Transverse colon (tissue), 4 donors: ENCODE results near the gene CNOT6L. TPM values are rescaled to one million over a fixed set of nuclear protein-coding genes. Genes with fewer than 3 reads are reported as not detected.
"Not testable (repeated sequence)": the region's sequence is repeated elsewhere in the genome, so short reads cannot be mapped to it uniquely, and the experiment has no call there.

ENCODE experiments used
- DNase-seq: peaks from one replicate; pipeline ENCODE4 v3.0.0-alpha.2; 2019
- H3K27ac ChIP-seq, 4 donors: fragments of 200-600 bp; sonication (generic); 2 replicates each; pipeline ENCODE4 v1.5.1; 2016 to 2018; ENCODE audit warnings: inconsistent platforms in 4 of 4
- H3K27me3 ChIP-seq: fragments of 200-600 bp; sonication (generic); 2 replicates; pipeline ENCODE4 v1.5.1; 2017; ENCODE audit warnings: inconsistent platforms
- H3K36me3 ChIP-seq, 4 donors: fragments of 200-600 bp; sonication (generic); 2 replicates each; pipeline ENCODE4 v1.5.1; 2017 to 2019; ENCODE audit warnings: inconsistent platforms in 4 of 4
- H3K4me1 ChIP-seq, 4 donors: fragments of 200-600 bp; sonication (generic); 2 replicates each; pipeline ENCODE4 v1.5.1; 2017 to 2020; ENCODE audit warnings: inconsistent platforms in 4 of 4
- H3K4me3 ChIP-seq, 4 donors: fragments of 200-600 bp; sonication (generic); 1 replicate in 1 of 4; 2 replicates in 3 of 4; pipeline versions ENCODE4 v1.5.1 to v1.6.1; 2017 to 2019; ENCODE audit warnings: inconsistent platforms in 4 of 4
- H3K9me3 ChIP-seq, 2 donors: fragments of 200-600 bp; sonication (generic); 2 replicates each; pipeline ENCODE4 v1.5.1; 2017 to 2019; ENCODE audit warnings: inconsistent platforms in 2 of 2
- CTCF ChIP-seq, 5 experiments: fragments of 200-600 bp in 3 of 5; fragments of 450-650 bp in 2 of 5; sonication (generic) in 3 of 5; IDR thresholded peaks; 1 replicate in 2 of 5; 2 replicates in 3 of 5; pipeline ENCODE4 v1.5.1; 2016 to 2017; ENCODE audit warnings: antibody characterized with exemption in 5 of 5, inconsistent platforms in 3 of 5, mild to moderate bottlenecking in 2 of 5, moderate library complexity in 1 of 5
- EP300 ChIP-seq: sonication (generic); formaldehyde crosslinking; IDR thresholded peaks from one replicate; pipeline ENCODE4 v1.6.1; 2017; ENCODE audit warnings: antibody characterized with exemption, low read depth
- POLR2A ChIP-seq: fragments of 450-650 bp; IDR thresholded peaks from one replicate; pipeline ENCODE4 v1.6.1; 2016; ENCODE audit warnings: antibody characterized with exemption, mild to moderate bottlenecking, moderate library complexity
- POLR2AphosphoS5 ChIP-seq, 3 donors: sonication (generic); formaldehyde crosslinking; IDR thresholded peaks; one replicate each; pipeline ENCODE4 v1.6.1; 2016; ENCODE audit warnings: antibody characterized with exemption in 3 of 3
- WGBS, 2 donors: methylation state at CpG; one replicate each; pipeline ENCODE4 v1.1.5; 2018; ENCODE audit warnings: low coverage in 1 of 2; 5-methylcytosine and 5-hydroxymethylcytosine counted together
- in situ Hi-C, 4 donors: fragments of 200-750 bp; cut with MboI; loops; one replicate each; pipeline versions ENCODE4 v1.15.0 to v1.15.1; 2017; ENCODE audit warnings: low sequenced_read_pairs in 3 of 4, low pct_ligation_motif_present in 1 of 4, low pct_unique_long_range_greater_than_20kb in 1 of 4
- intact Hi-C: fragments of 100-400 bp; cut with DNase I; formaldehyde crosslinking; loops from one replicate; pipeline ENCODE4 v1.15.1; 2023; ENCODE audit warnings: low total_unique reads
- total RNA-seq, 4 donors: library from RNA; depleted of rRNA; stranded (reverse); fragments of >200 nt; gene quantifications; one replicate each; pipeline ENCODE4 v1.1.0, GENCODE V29; 2016

Gene CNOT6L
- total RNA-seq, 4 donors from 2014 or later = 2.2 to 30.5 (median 14.9) TPM

- intact Hi-C loops = no loop called here
- in situ Hi-C loops = no loop called here
- Histone ChIP-seq H3K4me3 (no peak overlapping the region), H3K27me3 (no peaks in the 10 kb centered on the region), H3K27ac (no peak overlapping the region), H3K4me1 (peaks cover 0 to 3% (median 0%) of the 10 kb centered on the region in 4 donors), H3K36me3 (peaks cover 0 to 17% (median 4%) of the 10 kb centered on the region in 4 donors), H3K9me3 (no peaks in the 10 kb centered on the region)
- no peak for DNase-seq
- TF ChIP-seq EP300 (no peak), CTCF (IDR thresholded peaks at IDR 0.05) (no peak), POLR2A (no peak), POLR2AphosphoS5 (IDR thresholded peaks at IDR 0.05) (no peak)
- WGBS, 2 donors = 73 to 100% methylated on average over 1 of the region's 1 CpG
These were observed 87.5 kb downstream of the CNOT6L start for GRCh38 chr4:77731656-77732055.

GRCh38 chr4:77728420-77728819 lies 90.7 kb downstream of the CNOT6L start:
- Histone ChIP-seq H3K27ac (no peak overlapping the region), H3K9me3 (no peaks in the 10 kb centered on the region), H3K27me3 (no peaks in the 10 kb centered on the region), H3K36me3 (peaks cover 0 to 45% (median 8%) of the 10 kb centered on the region in 4 donors), H3K4me3 (no peak overlapping the region), H3K4me1 (no peaks in the 10 kb centered on the region)
- no peak for DNase-seq
- TF ChIP-seq CTCF (IDR thresholded peaks at IDR 0.05) (no peak), POLR2A (no peak), POLR2AphosphoS5 (IDR thresholded peaks at IDR 0.05) (no peak), EP300 (no peak)
- intact Hi-C loops (no loop called here), in situ Hi-C loops (no loop called here)
- WGBS, 2 donors = 100% methylated on average over 1 of the region's 1 CpG; no CpG with 5 or more reads in 1 of the 2 donors

- Histone ChIP-seq H3K27me3 (no peaks in the 10 kb centered on the region), H3K27ac (no peak overlapping the region), H3K36me3 (peaks cover 0 to 58% (median 7%) of the 10 kb centered on the region in 4 donors), H3K9me3 (no peaks in the 10 kb centered on the region), H3K4me1 (no peaks in the 10 kb centered on the region), H3K4me3 (no peak overlapping the region)
- TF ChIP-seq POLR2A (no peak), CTCF (IDR thresholded peaks at IDR 0.05) (no peak), EP300 (no peak), POLR2AphosphoS5 (IDR thresholded peaks at IDR 0.05) (no peak)
- in situ Hi-C loops = no loop called here
- intact Hi-C loops = no loop called here
- DNase-seq = no peak
These were observed 98.1 kb downstream of the CNOT6L start for GRCh38 chr4:77721073-77721472.

- intact Hi-C loops, H3K27ac ChIP-seq, H3K9me3 ChIP-seq, DNase-seq, H3K4me1 ChIP-seq, in situ Hi-C loops, H3K4me3 ChIP-seq, H3K27me3 ChIP-seq: not testable (repeated sequence)
- peaks cover 0 to 36% (median 2%) of the 10 kb centered on the region in 4 donors for H3K36me3 ChIP-seq
- WGBS, 2 donors = 78 to 100% methylated on average over 1 to 3 of the region's 3 CpGs
These were observed 100.7 kb downstream of the CNOT6L start for GRCh38 chr4:77718500-77718899.
